KG1 (cell line): ENCODE results near the gene TPPP2.

ENCODE experiments used
- DNase-seq: peaks from one replicate; lab custom pipeline; 2025; lab: John Stamatoyannopoulos, UW

The TPPP2 gene

DNA sequence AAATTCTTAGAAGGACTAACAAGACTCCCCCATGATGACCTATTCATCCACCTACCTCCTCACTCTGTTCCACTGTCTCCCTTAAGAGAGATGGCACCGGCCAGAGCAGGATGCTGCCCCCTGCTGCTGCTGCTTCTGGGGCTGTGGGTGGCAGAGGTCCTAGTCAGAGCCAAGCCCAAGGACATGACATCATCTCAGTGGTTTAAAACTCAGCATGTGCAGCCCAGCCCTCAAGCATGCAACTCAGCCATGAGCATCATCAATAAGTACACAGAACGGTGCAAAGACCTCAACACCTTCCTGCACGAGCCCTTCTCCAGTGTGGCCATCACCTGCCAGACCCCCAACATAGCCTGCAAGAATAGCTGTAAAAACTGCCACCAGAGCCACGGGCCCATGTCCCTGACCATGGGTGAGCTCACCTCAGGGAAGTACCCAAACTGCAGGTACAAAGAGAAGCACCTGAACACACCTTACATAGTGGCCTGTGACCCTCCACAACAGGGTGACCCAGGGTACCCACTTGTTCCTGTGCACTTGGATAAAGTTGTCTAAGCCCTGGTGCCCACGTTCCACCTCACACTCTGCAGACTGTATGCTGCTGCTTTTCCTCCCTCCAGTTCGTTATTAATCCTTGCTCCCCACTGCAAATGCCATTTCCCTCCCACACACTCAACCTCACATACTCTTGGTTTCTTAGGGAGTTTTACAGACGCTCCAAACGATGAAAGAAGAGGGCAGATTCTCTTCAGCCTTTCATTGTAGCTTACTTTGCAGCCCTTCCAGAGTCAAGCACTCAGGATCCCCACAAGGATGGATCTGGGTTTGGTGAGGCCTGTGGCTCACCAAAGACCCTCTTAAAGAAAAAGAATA is 28.0 kb downstream of the TPPP2 start, which contains the start of gene RNASE8:
Gene RNASE8, plus strand, starts transcription at position 20 of the 873 bp plus-strand sequence. Its CDS starts 71 bp downstream, at position 91.
- DNase-seq, result no peak

DNA sequence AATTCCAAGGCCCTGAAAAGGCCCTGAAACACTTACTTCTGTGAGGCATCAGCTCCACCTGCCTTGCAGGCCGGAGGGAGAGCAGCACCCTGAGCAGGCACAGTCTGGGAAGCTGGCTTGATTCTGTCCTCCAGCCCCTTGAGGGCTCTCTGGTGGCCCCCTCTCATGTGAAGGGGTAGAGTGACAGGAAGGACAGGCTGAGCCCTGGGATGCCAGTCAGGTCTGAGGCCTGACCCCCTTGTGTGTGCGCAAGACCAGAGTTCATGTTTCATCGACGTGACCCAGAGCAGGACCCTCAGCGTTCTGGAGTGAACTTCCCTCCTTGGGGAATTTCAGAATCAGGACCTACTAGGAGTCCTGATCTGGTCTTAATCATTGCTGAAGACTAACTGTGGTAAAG is 28.9 kb downstream of the TPPP2 start:
- no peak for DNase-seq

DNA sequence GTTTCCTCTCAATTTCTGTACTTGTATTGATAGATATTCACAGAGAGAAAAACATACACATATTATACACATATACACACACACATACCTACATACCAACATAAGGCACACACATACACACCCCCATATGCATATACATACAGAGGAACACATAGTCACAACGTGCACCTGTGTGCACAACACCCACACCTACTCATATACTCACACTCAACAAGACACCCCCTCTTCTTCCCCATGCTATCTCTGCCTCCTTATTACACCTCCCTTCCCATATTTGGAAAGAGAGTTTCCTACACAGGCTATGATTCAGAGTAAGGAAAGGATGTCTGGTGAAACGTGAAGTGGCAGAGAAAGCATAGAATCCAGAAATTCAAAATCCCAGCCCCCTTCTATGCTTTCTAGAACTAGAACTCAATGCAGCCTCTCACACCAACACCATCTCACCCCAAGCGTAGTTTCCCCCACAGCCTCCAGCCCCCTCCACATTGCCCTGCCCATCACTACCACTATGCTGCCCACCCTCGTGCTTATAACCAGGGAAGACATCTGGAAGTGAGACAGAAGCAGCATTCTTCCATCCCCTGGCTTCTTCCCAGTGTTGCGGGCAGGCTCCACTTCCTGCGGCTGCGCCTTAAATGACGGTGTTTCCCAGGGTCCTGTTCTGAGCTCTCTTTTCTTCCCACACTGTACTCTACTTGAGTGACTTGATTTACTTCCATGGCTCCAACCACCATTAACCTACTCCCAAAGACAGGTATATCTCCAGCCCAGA is 30.0 kb downstream of the TPPP2 start:
- DNase-seq, result no peak

DNA sequence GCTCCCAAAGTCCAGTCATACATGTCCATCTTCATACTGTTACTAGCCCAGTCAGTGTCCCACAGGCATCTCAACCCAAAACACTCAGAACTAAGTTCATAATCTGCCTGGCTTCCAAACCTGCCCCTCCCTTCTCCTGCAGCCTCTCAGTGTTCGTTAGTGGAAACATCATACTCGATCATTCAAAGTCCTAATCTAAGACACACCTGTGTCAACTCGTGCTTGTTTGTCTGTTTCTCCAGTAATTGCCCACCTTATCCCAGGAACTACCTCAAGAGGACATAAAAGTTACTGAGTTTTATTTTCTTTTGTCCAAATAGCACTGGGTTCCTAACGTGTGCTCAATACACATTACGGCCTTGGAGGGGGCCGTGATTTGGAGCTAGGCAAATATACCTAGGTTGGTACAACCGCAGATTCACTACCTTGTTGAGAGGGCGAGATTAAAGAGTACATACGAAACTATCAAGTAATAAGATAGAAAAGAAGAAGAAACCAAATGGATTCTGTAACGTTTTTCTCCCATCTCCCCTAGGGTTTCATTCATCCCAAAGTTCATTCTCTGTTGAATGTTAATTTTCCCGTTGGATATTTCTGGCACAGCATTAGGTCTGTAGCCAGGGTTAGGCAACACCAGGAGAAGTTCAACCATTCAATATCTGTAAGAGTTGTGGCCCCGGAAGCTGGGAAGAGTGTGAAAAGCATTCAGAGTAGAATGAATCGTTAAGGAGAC is 30.8 kb downstream of the TPPP2 start:
- no peak for DNase-seq

DNA sequence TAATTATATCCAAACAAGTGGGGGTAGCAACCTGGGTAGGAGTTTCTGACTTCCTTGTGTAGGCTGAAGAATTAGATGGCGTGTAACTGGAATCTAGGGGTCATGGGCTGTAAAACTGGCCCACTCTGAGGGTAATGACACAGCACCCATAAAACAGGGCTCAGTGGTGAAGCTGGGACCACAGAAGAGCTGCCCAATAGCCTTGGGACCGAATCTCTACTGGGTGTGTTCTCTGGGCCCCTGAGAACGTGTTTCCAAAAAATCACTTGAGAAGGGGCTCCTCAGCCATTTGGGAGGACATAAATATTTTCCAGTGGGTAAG is 31.3 kb downstream of the TPPP2 start:
- no peak for DNase-seq

DNA sequence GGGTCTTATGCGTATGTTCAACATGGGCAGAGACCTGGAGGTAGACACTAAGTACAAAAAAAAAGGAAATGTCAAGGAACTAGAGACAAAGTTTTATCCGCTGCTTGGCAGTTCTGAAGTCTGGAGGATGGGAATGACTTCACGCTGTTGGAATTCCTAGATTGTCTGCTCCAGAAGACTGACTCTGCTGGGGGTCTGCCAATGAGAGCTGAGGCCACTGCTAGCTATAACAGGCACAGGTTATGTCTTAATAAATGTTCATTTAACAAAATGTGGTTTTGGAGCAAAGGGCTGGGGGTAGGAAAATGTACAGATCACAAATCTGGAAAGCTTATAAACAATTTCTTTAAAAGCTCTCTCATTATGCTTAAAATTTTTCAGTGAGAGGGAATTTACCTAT is 33.5 kb downstream of the TPPP2 start:
- DNase-seq, result no peak

DNA sequence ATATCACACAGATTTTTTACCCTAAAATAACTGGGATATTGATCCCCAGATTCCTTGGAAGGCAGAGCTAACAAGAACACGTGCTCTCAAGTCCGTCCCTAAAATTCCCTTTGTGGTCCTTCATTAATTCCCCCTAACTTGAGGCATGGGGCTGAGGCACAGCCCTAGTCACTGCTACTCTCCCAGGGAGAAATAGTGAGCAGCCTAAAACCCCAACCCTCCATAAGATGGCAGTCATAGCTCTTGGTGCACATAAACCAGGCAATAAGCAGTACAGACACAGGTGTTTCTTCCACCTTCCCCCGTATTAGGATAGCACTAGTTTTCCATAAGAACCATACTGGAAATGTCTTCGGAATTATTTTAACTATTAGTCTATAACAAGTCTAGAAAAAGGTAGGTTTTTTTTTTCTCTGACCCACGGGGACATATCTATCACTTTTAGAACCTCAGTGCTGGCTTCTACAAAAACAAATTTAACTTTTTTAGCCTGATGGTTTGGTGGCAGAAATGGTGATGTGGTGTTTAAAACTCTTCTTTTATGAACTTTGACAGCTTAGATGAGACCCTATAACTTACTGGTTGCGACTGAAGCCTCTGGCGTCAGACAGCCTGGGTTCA is 37.0 kb downstream of the TPPP2 start:
- no peak for DNase-seq

DNA sequence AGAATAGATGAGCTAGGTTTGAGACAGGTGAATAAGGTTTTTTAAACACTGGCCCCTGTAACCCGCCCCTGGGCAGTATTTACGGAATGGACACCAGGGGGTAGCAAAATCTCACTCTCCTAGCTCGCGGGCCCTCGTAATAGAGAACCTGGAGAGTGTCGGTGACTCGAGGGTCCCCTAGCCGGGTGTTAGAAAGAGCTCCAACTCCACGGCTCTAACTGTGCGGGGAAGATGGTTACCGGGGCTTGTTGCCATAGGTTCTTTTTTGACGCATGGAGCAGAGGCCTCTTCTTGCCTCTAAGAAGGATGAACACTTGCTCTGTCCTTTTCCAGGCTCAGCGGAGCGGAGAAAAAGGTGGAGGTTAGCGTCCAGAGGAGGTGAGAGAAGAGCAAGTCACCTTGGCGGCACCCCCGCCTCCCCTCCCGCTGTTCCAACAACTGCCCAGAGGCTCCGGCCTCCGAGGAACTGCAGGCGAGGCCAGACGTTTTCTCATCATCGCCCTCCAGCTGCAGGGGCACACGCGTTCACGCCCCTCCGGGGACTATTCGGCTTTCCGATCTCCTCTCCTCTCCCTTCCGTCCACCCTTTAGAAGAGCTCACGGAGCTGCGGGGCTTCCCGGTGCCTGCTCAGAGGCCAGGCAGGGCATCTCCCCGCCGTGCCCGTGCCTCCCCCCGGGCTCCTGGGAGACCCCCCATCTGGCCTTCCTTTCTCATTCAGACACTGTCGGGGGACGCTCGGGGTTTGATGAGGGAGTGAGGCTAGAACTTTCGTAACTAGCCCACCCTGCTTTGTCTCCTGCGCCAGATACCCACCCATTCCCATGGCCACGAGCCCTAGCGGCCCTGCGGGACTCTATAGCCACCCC is 38.7 kb downstream of the TPPP2 start:
- no peak for DNase-seq

DNA sequence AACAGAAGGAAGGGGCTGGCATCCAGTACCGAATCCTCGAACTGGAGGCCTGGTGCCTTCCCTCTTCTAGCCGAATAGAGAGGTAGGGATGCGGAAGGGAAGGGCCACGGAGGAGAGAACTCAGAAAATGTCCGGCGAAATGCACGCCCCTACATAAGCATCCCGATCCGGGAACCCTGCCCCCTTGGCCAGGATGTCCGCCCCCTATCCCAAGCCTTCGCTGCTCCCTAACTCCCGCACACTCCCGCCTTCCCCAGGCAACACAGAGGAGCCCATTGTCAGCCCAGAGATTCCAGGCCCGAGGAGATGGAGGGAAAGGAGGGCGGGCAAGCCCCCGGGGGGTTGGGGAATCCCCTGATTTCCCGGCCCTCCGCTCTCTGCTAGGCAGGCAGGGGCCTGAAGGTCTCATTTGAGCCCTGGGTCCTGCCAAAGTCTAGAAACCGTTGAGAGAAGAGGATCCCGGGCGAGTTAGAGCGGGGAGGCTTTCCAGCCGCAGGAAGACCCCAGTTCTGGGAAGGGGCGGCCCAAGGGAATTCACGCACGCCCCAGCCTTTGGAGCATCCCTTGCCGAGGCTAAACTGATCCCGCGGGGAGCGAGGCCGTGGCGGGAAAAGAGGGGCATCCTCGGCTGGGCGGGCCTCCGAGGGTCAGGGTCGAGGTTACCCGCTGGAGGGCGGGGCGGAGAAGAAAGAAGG is 39.5 kb downstream of the TPPP2 start:
- no peak for DNase-seq

DNA sequence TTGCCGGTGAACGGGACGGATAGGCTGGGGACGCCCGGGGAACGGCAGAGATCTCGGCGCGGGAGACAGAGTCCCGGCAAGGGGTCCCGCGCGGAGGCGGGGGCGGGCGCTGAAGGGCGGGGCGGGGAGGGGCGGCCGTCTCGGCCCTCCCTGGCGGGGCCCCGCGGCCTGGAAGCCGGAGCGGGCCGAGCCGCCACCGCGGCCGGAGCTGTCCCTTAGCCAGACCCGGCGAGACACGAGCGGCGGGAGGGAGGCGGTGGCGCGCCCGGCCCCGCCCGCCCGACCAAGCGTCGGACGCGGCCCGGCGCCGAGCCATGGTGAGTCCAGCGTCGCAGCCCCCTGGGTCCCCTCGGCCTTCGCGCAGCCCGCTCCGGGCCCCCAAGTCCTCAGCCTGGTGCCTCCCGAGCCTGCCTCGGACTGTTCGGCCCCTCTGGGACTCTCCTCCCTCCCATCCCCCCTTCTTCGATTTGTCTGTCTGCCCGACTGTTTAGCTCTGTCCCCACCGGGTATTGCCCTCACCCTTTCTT is 40.1 kb downstream of the TPPP2 start, which contains the start of gene ARHGEF40:
Gene ARHGEF40, plus strand, starts transcription at position 222 of the 527 bp plus-strand sequence. Its CDS starts 93 bp downstream, at position 315.
- no peak for DNase-seq

DNA sequence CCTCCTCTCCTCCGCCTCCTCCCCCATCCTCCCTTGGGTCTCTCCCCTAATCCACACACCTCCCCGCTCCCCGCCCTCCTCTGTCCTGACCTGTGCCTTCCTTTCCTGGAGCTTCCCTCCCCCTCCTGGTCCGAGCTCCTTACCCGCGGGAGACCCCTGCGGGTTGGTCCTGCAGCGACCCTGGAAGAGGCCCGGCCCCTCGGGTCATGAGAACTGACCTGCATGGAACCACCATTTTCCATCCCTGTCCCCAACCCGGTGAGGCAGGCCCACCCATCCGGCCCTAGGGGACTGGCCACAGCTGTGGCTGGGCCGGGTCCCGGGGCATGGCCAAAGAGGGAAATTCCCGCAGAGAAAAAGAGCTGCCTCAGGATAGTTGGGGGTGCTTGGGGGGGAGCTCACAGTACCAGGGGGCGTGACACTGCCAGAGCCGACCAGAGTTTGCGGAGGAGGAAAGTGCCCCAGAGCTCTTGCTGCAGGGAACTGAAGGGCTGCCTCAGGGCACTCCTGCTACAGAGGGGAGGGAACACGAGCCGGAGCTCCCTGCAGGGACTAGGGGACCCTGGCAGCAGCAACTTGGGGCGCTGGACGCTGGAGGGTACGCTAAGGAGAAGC is 40.7 kb downstream of the TPPP2 start:
- no peak for DNase-seq

DNA sequence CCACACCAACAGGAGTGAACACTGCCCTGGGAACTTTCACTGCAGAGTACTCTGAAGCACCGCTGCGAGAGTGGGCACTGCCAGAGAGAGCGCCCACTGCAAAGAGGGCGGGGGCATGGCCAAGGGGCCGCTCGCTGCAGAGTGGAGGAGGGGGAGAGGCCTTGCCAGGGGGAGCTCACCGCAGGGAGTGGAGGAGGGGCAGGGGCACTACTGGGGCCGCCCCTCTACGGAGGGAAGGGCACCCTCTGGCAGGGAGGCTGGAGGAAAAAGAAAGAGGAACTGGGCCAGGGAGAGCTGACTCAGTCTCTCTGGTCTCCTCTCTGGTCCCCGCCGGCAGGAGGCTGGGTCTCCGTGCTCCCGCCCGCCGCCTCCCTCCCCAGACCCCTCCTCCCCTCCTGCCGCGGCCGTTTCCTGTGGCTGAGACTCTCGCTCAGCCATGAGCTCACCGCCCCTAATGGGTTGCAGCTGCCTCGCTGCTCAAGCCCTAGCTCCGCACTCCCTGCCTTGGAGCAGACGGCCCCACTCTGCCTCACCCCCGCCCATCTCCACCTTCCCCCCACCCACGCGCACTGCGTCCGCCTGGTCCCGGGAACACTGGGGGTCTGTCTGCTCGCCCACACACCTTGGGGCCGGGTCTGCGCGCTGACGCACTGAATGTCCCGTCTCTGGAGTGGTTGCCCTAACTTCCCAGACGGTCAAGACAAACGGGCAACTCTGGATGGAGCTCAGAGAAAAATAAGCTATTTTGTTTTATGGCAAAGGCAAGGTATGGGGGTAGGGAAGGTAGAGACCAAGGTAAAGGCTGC is 41.4 kb downstream of the TPPP2 start:
- peak; percentile 68 for DNase-seq

DNA sequence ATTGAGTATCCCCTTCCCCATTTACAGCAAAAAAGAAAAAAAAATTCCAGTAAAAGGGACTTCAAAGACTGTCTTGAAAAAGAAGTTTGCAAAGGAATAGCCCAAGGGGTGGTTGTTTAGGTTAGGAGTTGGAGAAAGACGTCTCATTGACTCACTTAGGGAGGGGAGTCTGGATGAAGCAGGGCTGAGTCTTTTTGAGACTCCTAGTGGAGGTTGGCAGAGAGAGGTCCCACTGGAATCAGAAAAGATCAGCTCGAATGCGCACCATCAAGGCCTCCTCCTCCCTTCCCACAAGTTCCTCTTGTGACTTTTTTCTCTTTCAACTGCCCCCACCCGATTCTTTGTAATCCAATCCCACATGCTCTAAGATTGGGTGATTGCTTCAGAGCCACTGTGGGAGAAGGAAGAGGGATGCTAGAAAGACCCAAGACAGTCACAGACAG is 42.0 kb downstream of the TPPP2 start:
- peak; percentile 49 for DNase-seq

DNA sequence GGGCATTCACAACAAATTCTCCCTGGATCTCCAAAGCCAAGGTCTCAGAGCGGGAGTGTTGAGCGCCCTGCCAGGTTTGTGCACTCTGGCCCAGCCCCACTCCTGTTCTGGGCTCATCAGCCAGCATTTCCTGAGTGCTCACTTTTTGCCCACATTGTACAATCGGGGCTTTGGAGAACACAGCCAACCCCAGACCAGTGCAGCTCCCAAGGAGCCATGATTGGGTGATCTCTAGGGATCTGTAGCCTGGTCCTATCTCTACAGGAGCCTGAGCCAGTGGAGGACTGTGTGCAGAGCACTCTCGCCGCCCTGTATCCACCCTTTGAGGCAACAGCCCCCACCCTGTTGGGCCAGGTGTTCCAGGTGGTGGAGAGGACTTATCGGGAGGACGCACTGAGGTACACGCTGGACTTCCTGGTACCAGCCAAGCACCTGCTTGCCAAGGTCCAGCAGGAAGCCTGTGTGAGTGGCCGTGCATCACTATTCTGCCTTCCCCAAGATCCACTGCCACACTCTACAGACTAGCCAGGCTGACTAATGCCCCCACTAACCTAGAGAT is 42.8 kb downstream of the TPPP2 start:
- no peak for DNase-seq

DNA sequence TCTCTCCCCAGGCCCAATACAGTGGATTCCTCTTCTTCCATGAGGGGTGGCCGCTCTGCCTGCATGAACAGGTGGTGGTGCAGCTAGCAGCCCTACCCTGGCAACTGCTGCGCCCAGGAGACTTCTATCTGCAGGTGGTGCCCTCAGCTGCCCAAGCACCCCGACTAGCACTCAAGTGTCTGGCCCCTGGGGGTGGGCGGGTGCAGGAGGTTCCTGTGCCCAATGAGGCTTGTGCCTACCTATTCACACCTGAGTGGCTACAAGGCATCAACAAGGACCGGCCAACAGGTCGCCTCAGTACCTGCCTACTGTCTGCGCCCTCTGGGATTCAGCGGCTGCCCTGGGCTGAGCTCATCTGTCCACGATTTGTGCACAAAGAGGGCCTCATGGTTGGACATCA is 43.9 kb downstream of the TPPP2 start:
- DNase-seq, result no peak

DNA sequence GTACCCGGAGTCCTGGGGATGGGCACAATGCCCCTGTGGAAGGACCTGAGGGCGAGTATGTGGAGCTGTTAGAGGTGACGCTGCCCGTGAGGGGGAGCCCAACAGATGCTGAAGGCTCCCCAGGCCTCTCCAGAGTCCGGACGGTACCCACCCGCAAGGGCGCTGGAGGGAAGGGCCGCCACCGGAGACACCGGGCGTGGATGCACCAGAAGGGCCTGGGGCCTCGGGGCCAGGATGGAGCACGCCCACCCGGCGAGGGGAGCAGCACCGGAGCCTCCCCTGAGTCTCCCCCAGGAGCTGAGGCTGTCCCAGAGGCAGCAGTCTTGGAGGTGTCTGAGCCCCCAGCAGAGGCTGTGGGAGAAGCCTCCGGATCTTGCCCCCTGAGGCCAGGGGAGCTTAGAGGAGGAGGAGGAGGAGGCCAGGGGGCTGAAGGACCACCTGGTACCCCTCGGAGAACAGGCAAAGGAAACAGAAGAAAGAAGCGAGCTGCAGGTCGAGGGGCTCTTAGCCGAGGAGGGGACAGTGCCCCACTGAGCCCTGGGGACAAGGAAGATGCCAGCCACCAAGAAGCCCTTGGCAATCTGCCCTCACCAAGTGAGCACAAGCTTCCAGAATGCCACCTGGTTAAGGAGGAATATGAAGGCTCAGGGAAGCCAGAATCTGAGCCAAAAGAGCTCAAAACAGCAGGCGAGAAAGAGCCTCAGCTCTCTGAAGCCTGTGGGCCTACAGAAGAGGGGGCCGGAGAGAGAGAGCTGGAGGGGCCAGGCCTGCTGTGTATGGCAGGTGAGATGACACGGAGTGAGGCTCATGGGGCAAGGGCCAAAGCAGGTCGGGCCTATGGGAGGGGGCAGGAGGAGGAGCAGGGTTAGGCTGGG is 44.6 kb downstream of the TPPP2 start:
- no peak for DNase-seq

DNA sequence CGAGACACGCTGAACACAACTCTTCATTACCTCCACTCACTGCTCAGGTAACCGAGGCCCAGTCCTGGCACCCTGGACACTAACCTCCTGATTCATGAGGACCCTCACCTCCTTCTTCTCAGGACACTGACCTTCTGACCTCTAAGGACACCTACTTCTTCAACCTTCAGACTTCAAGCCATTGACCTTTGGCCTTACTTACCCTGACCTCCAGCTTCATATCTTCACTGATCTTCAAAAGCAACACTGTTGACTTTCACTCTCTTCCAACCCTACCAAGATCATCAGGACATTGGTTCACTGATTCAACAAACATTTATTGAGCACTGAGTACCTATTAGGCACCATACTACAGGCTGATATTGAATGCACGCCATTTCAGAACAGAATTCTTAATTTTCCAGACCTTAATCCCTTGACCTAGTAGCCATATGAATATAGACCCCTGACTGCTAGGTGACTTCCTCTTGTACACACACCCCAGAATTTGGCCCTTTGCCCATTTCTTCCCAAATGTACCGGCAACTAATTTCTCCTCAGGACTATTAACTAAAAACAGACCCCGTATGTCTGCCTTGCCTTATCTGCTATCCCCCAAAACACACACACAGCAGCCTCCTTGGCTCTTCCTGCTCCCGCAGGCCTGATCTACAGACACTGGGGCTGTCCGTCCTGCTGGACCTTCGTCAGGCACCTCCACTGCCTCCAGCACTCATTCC is 45.9 kb downstream of the TPPP2 start:
- no peak for DNase-seq
